Left cardiac atrium (tissue), 4 donors: ENCODE results near the gene HRH1. TPM values are rescaled to one million over a fixed set of nuclear protein-coding genes. Genes with fewer than 3 reads are reported as not detected.
"Not testable (repeated sequence)": the region's sequence is repeated elsewhere in the genome, so short reads cannot be mapped to it uniquely, and the experiment has no call there.

Experiments
- ATAC-seq, 2 donors: fragments of 200-7000 bp; cut with Tn5 transposase; one replicate each; pipeline ENCODE4 v1.9.1; 2020; ENCODE audit warnings: mild to moderate bottlenecking in 2 of 2, moderate library complexity in 2 of 2
- DNase-seq: peaks from one replicate; pipeline ENCODE4 v3.0.0-alpha.2; 2020
- intact Hi-C, 2 donors: fragments of 100-400 bp; cut with DNase I; formaldehyde crosslinking; loops; one replicate each; pipeline versions ENCODE4 v1.14.1 to v1.15.1; 2022 to 2023
- long read RNA-seq: library from polyadenylated mRNA; unstranded; transcript quantifications from one replicate; pipeline ENCODE4 v2.0.0, GENCODE V29; 2021
- total RNA-seq, 2 donors: library from RNA; stranded (reverse); fragmentation: NEBNext Ultra II Directional; extraction: Animal tissue kit (Norgen Biotek cat#: 25700); gene quantifications; one replicate each; pipeline ENCODE4 v1.2.1, GENCODE V29; 2021
- donor health status: DM: no; HTN: yes; CAD: no.
- donor health status: DM: no; HTN: yes; CAD: no; lungs with severe emphysema.
- donor health status: DM: yes; HTN: yes; CAD: no.
- donor health status: Dilated cardiomyopathy.

HRH1 gene
- total RNA-seq = 1 to 10 TPM; 3.0 to 3.5 TPM
- long read RNA-seq, full-length matches to known transcripts = 5 of 7 reads
- long read RNA-seq, partial matches to known transcripts = 0 of 7 reads
- long read RNA-seq, other reads (novel, unspliced or antisense) = 2 of 7 reads

- intact Hi-C loops = loop anchor here in 1 of 2 donors (10.0 kb wide), 1 partner anchor 181 kb away; no protein-coding TSS in a partner anchor
- peak; percentile 60 to 63 for ATAC-seq
- peak; percentile 54 for DNase-seq
Measured at GRCh38 chr3:11154036-11154952, at the start of gene HRH1. HRH1 (plus strand) TSS chr3:11154493; CDS start chr3:11259038, 104,545 bp downstream.

GRCh38 chr3:11113316-11113715 lies 41.0 kb upstream of the HRH1 start:
- intact Hi-C loops, DNase-seq: not testable (repeated sequence)

GRCh38 chr3:11115548-11115947 lies 38.7 kb upstream of the HRH1 start:
- ATAC-seq = no peak
- intact Hi-C loops = no loop called here
- no peak for DNase-seq

More at GRCh38 chr3:11113316-11113715, 41.0 kb upstream of the HRH1 start:
- not testable (repeated sequence) for ATAC-seq

GRCh38 chr3:11116336-11117059 lies 37.8 kb upstream of the HRH1 start:
- intact Hi-C loops = no loop called here
- no peak for DNase-seq
- ATAC-seq = no peak

GRCh38 chr3:11117591-11117990 lies 36.7 kb upstream of the HRH1 start:
- ATAC-seq (no peak), DNase-seq (no peak)
- intact Hi-C loops = no loop called here

- DNase-seq = no peak
- ATAC-seq = no peak
- intact Hi-C loops = no loop called here
Measured at GRCh38 chr3:11118181-11118682, 36.1 kb upstream of the HRH1 start.

GRCh38 chr3:11120091-11120805 lies 34.0 kb upstream of the HRH1 start:
- intact Hi-C loops = no loop called here
- DNase-seq = no peak
- peak; percentile 52 to 57 for ATAC-seq

GRCh38 chr3:11126653-11127052 lies 27.6 kb upstream of the HRH1 start:
- intact Hi-C loops = no loop called here
- no peak for DNase-seq
- ATAC-seq = no peak

GRCh38 chr3:11128682-11129632 lies 25.3 kb upstream of the HRH1 start:
- DNase-seq (no peak), ATAC-seq (no peak)
- intact Hi-C loops = no loop called here

- intact Hi-C loops = no loop called here
- ATAC-seq (no peak), DNase-seq (no peak)
Measured at GRCh38 chr3:11130385-11130784, 23.9 kb upstream of the HRH1 start.

- DNase-seq = no peak
- no peak for ATAC-seq
- intact Hi-C loops = no loop called here
Measured at GRCh38 chr3:11131371-11131770, 22.9 kb upstream of the HRH1 start.

- intact Hi-C loops, DNase-seq, ATAC-seq: not testable (repeated sequence)
Measured at GRCh38 chr3:11131886-11132285, 22.4 kb upstream of the HRH1 start.

- DNase-seq (no peak), ATAC-seq (no peak)
- intact Hi-C loops = no loop called here
Measured at GRCh38 chr3:11132861-11133260, 21.4 kb upstream of the HRH1 start.

GRCh38 chr3:11134794-11135193 lies 19.5 kb upstream of the HRH1 start:
- ATAC-seq (no peak), DNase-seq (no peak)
- intact Hi-C loops = no loop called here

- intact Hi-C loops = no loop called here
Measured at GRCh38 chr3:11136116-11136515, 18.2 kb upstream of the HRH1 start.

GRCh38 chr3:11136830-11137626 lies 17.3 kb upstream of the HRH1 start:
- peak; percentile 78 to 93 for ATAC-seq
- intact Hi-C loops = no loop called here
- peak; percentile 71 for DNase-seq

More at GRCh38 chr3:11136116-11136515, 18.2 kb upstream of the HRH1 start:
- DNase-seq (no peak), ATAC-seq (no peak)

- ATAC-seq = no peak
- intact Hi-C loops = no loop called here
- no peak for DNase-seq
Measured at GRCh38 chr3:11137627-11137959, 16.7 kb upstream of the HRH1 start.
